GM12875 (cell line): Measurements from ENCODE around the gene GAB2.
"Not testable (repeated sequence)": the region's sequence is repeated elsewhere in the genome, so short reads cannot be mapped to it uniquely, and the experiment has no call there.

Experiments used
- H3K4me3 ChIP-seq: one replicate; pipeline ENCODE4 v1.5.1; 2011; ENCODE audit warnings: low read depth, low read length, control low read depth
- CTCF ChIP-seq: IDR thresholded peaks from 2 replicates; pipeline ENCODE4 v1.5.1; 2011; ENCODE audit warnings: low read depth, mild to moderate bottlenecking, control low read depth, inconsistent platforms, low read length, moderate library complexity, borderline replicate concordance; ENCODE audit not compliant: insufficient read depth

GAB2 gene

GRCh38 chr11:78226684-78227680 is 190.6 kb downstream of the GAB2 start:
- TF ChIP-seq CTCF: no peak
- no peak overlapping the region for H3K4me3 ChIP-seq

GRCh38 chr11:78224906-78225420 is 192.7 kb downstream of the GAB2 start:
- TF ChIP-seq CTCF: no peak
- H3K4me3 ChIP-seq: no peak overlapping the region

- no peak for TF ChIP-seq CTCF
- no peak overlapping the region for H3K4me3 ChIP-seq
These were observed 193.1 kb downstream of the GAB2 start for GRCh38 chr11:78224506-78224905.

GRCh38 chr11:78223320-78223954 is 194.2 kb downstream of the GAB2 start:
- H3K4me3 ChIP-seq: no peak overlapping the region
- no peak for TF ChIP-seq CTCF

- not testable (repeated sequence) for H3K4me3 ChIP-seq
These were observed 194.9 kb downstream of the GAB2 start for GRCh38 chr11:78222726-78223125.

- TF ChIP-seq CTCF: no peak
- no peak overlapping the region for H3K4me3 ChIP-seq
These were observed 196.0 kb downstream of the GAB2 start for GRCh38 chr11:78221396-78222315.
